DND-41 (cell line): ENCODE results near the gene GNG10.

Experiments
- CTCF ChIP-seq: IDR thresholded peaks from 2 replicates; pipeline ENCODE4 v1.5.1; 2012; ENCODE audit warnings: borderline replicate concordance, low read length, moderate library complexity, mild to moderate bottlenecking; ENCODE audit not compliant: poor library complexity, severe bottlenecking; ENCODE audit errors: extremely low read depth
- EZH2 ChIP-seq: IDR thresholded peaks from 3 replicates; pipeline ENCODE4 v1.6.1; 2012; ENCODE audit warnings: borderline replicate concordance, low read depth, mild to moderate bottlenecking, moderate library complexity, low read length, inconsistent platforms; ENCODE audit not compliant: severe bottlenecking

GRCh38 chr9:111659691-111660090, 1.7 kb upstream of the GNG10 start:
- TF ChIP-seq CTCF (no peak), EZH2 (no peak)
